ENCODE results near the gene WRAP53.

The WRAP53 gene

DNA sequence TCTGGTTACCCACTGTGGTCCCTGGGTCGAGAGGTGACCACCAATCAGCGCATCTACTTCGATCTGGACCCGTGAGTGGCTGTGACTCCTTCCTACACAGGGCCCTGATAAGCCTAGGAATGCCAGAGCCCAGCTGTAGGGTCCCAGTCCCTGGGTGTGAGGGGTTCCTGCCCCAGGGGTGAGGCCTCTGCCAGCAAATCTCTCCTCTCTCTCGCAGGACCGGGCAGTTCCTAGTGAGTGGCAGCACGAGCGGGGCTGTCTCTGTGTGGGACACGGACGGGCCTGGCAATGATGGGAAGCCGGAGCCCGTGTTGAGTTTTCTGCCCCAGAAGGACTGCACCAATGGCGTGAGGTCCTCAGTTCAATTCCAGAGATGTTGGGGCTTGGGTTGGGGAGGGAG, 14.5 kb downstream of the WRAP53 start:
- H2AFZ ChIP-seq (ENCODE audit: low read depth, low read length, severe bottlenecking) = no peak overlapping the region
- TF ChIP-seq, protein P1, sequence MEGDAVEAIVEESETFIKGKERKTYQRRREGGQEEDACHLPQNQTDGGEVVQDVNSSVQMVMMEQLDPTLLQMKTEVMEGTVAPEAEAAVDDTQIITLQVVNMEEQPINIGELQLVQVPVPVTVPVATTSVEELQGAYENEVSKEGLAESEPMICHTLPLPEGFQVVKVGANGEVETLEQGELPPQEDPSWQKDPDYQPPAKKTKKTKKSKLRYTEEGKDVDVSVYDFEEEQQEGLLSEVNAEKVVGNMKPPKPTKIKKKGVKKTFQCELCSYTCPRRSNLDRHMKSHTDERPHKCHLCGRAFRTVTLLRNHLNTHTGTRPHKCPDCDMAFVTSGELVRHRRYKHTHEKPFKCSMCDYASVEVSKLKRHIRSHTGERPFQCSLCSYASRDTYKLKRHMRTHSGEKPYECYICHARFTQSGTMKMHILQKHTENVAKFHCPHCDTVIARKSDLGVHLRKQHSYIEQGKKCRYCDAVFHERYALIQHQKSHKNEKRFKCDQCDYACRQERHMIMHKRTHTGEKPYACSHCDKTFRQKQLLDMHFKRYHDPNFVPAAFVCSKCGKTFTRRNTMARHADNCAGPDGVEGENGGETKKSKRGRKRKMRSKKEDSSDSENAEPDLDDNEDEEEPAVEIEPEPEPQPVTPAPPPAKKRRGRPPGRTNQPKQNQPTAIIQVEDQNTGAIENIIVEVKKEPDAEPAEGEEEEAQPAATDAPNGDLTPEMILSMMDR (IDR thresholded peaks at IDR 0.05; ENCODE audit: insufficient read depth, low read length, poor library complexity, severe bottlenecking) = no peak
- no peak for TF ChIP-seq EZH2phosphoT487 (conservative IDR thresholded peaks at IDR 0.05; ENCODE audit: low read length)
- no peaks in the 10 kb centered on the region for H3K9me2 ChIP-seq (replicated peaks; ENCODE audit: insufficient read depth, low read length)
- H3F3A ChIP-seq (ENCODE audit: insufficient read depth) = no peaks in the 10 kb centered on the region
- H3K27me3 ChIP-seq (ENCODE audit: low read length) = no peaks in the 10 kb centered on the region
- no peaks in the 10 kb centered on the region for H3K36me3 ChIP-seq (ENCODE audit: low read length)
- no peak overlapping the region for H3K4me2 ChIP-seq (ENCODE audit: low read depth, low read length, poor library complexity, severe bottlenecking)
- H3K79me2 ChIP-seq (ENCODE audit: insufficient read depth, low read length) = no peaks in the 10 kb centered on the region
- no peak overlapping the region for H3K27ac ChIP-seq (ENCODE audit: low read depth, low read length)
- no peaks in the 10 kb centered on the region for H3K9me3 ChIP-seq (ENCODE audit: insufficient read depth, low read length)
- H3K4me3 ChIP-seq (ENCODE audit: insufficient read depth, low read length, poor library complexity, severe bottlenecking) = no peak overlapping the region
- H4K20me1 ChIP-seq (ENCODE audit: low read depth, low read length) = no peaks in the 10 kb centered on the region
- no peak overlapping the region for H3K9ac ChIP-seq (ENCODE audit: low read length)

DNA sequence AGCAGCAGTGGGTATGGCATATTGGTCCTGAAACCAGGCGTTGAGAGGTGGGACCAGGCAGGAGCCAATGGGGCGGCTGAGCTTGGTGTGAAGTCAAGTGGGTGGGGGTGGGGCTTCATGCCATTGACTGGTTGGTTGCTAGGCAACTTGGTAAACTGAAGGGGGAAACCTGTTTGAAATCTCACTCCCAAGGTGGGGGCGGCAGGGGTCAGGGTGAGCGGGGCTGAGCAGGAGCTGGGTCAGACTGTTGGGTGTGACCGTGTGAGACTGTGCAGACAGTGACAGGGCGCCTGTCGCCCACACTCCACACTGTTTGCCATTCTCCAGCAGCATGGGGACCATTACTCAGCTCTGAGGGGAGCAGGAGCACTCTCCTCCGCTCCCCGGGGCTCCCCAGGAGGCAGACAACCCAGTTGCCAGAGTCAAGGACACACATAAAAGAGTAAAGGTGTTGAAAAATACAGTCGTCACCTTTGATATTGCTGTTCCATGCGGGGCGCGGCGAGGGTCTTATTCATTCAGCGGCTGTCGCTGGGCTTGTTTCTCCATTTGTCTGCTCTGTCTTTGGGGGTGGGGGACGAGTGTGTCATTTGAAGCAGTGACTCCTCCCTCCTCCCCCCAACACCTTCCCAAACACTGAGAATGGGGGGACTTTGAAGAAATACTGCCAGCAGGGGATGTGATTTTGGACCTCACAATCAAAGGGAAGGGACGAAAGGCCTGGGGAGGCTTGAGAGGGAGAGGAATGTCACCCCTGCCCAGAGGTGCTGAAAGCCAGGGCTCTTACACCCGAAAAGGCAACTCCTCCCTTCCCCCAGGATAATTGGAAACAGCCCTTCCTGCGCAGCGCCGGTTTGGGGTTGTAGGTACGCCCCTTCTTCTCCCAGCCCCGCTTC, 15.6 kb downstream of the WRAP53 start:
- Histone ChIP-seq H3K27me3 (ENCODE audit: low read length) (no peaks in the 10 kb centered on the region), H3K4me2 (ENCODE audit: low read depth, low read length, poor library complexity, severe bottlenecking) (no peak overlapping the region)

DNA sequence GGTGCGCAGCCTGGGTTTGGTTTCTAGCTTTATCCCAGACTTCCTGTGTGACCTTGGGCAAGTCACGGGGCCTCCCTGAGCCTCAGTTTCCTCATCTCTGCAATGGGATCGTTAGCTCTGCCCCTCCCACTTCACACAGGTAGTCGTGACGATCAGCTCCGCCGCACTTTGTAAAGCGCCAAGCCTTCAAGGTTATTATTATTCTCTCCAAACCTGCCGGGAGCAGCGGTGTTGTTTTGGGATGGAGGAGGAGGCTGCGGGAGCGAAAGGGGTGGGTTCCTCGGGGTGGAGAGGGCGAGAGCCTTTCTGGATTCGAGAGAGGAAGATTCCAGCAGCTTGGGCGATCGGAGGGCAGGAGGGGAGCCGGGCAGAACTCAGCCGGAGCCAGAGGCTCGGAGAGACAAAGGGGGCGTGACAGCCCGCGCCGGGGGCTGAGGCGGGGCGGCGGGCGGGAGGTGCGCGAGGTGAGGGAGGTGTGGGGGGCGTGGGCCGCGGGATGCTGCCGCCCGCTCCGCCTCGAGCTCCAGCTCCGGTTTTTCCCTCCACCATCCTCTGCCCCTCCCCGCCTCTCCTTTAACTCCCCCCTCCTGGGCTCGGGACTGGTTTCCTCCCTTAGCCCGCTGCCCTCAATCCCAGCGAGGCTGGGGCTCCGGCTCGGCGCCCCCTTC, 16.5 kb downstream of the WRAP53 start, which contains the start of gene EFNB3:
EFNB3 (plus strand) TSS at position 602 of the 668 bp plus-strand sequence. CDS start 397 bp downstream, outside the sequence.
- Histone ChIP-seq H3K4me3 (ENCODE audit: insufficient read depth, low read length, poor library complexity, severe bottlenecking) (no peak within 1 kb of the TSS), H3K79me2 (ENCODE audit: insufficient read depth, low read length) (no peaks in the 10 kb centered on the region), H3K27ac (ENCODE audit: low read depth, low read length) (no peak within 1 kb of the TSS), H4K20me1 (ENCODE audit: low read depth, low read length) (no peaks in the 10 kb centered on the region), H3K9me3 (ENCODE audit: insufficient read depth, low read length) (no peaks in the 10 kb centered on the region), H3K36me3 (ENCODE audit: low read length) (no peaks in the 10 kb centered on the region), H3K27me3 (ENCODE audit: low read length) (no peaks in the 10 kb centered on the region), H3K9me2 (replicated peaks; ENCODE audit: insufficient read depth, low read length) (no peaks in the 10 kb centered on the region), H3K9ac (ENCODE audit: low read length) (no peak within 1 kb of the TSS), H2AFZ (ENCODE audit: low read depth, low read length, severe bottlenecking) (no peak within 1 kb of the TSS), H3F3A (ENCODE audit: insufficient read depth) (no peaks in the 10 kb centered on the region), H3K4me2 (ENCODE audit: low read depth, low read length, poor library complexity, severe bottlenecking) (no peak within 1 kb of the TSS)
- no peak for TF ChIP-seq EZH2phosphoT487 (conservative IDR thresholded peaks at IDR 0.05; ENCODE audit: low read length)
- TF ChIP-seq, protein P1 (IDR thresholded peaks at IDR 0.05; ENCODE audit: insufficient read depth, low read length, poor library complexity, severe bottlenecking) = no peak

More for the DNA sequence above, 15.6 kb downstream of the WRAP53 start:
- TF ChIP-seq, protein P1 (IDR thresholded peaks at IDR 0.05; ENCODE audit: insufficient read depth, low read length, poor library complexity, severe bottlenecking) = no peak
- TF ChIP-seq EZH2phosphoT487 (conservative IDR thresholded peaks at IDR 0.05; ENCODE audit: low read length) = no peak
- no peaks in the 10 kb centered on the region for H3K36me3 ChIP-seq (ENCODE audit: low read length)
- no peak overlapping the region for H2AFZ ChIP-seq (ENCODE audit: low read depth, low read length, severe bottlenecking)
- no peak overlapping the region for H3K4me3 ChIP-seq (ENCODE audit: insufficient read depth, low read length, poor library complexity, severe bottlenecking)
- H3K79me2 ChIP-seq (ENCODE audit: insufficient read depth, low read length) = no peaks in the 10 kb centered on the region
- H3K9ac ChIP-seq (ENCODE audit: low read length) = no peak overlapping the region
- H3K9me2 ChIP-seq (replicated peaks; ENCODE audit: insufficient read depth, low read length) = no peaks in the 10 kb centered on the region
- H3F3A ChIP-seq (ENCODE audit: insufficient read depth) = no peaks in the 10 kb centered on the region
- no peaks in the 10 kb centered on the region for H4K20me1 ChIP-seq (ENCODE audit: low read depth, low read length)
- no peak overlapping the region for H3K27ac ChIP-seq (ENCODE audit: low read depth, low read length)
- H3K9me3 ChIP-seq (ENCODE audit: insufficient read depth, low read length) = no peaks in the 10 kb centered on the region
